ENCODE results near the gene LAMA1.

GRCh38 chr18:7094427-7094826 is 23.2 kb downstream of the LAMA1 start:
- TF ChIP-seq EZH2 (IDR thresholded peaks at IDR 0.05; ENCODE audit: borderline replicate concordance, low read depth, low read length, severe bottlenecking) (no peak), POLR2AphosphoS5 (IDR thresholded peaks at IDR 0.05; ENCODE audit: insufficient read depth, low read depth, low read length) (no peak), CTCF (IDR thresholded peaks at IDR 0.05; ENCODE audit: extremely low read depth in 1 of 2, insufficient read depth in 1 of 2, low read depth in 1 of 2, low read length in 2 of 2) (no peak), POLR2A (IDR thresholded peaks at IDR 0.05; ENCODE audit: low read depth, low read length) (no peak), FOS (IDR thresholded peaks at IDR 0.05; ENCODE audit: borderline replicate concordance, insufficient read depth, low read length) (no peak), JUN (IDR thresholded peaks at IDR 0.05; ENCODE audit: borderline replicate concordance, insufficient read depth, insufficient read length, low read depth) (no peak), GATA2 (IDR thresholded peaks at IDR 0.05; ENCODE audit: insufficient read depth, insufficient read length, low read depth, low read length) (no peak), MYC (IDR thresholded peaks at IDR 0.05; ENCODE audit: low read depth, low read length) (no peak)
- TF ChIP-seq, protein P1, sequence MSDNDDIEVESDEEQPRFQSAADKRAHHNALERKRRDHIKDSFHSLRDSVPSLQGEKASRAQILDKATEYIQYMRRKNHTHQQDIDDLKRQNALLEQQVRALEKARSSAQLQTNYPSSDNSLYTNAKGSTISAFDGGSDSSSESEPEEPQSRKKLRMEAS (IDR thresholded peaks at IDR 0.05; ENCODE audit: insufficient read depth, insufficient read length): no peak

All from endothelial cell of umbilical vein (primary cell).